GM21526 (cell line): ENCODE data around the gene PXDN.
"Not testable (repeated sequence)": the region's sequence is repeated elsewhere in the genome, so short reads cannot be mapped to it uniquely, and the experiment has no call there.

Source experiments
- ATAC-seq: cut with Tn5 transposase; IDR thresholded peaks from one replicate; pipeline ENCODE4 v1.9.1; 2021; ENCODE audit warnings: moderate library complexity; ENCODE audit not compliant: unreplicated experiment, low FRiP score

The PXDN gene

DNA sequence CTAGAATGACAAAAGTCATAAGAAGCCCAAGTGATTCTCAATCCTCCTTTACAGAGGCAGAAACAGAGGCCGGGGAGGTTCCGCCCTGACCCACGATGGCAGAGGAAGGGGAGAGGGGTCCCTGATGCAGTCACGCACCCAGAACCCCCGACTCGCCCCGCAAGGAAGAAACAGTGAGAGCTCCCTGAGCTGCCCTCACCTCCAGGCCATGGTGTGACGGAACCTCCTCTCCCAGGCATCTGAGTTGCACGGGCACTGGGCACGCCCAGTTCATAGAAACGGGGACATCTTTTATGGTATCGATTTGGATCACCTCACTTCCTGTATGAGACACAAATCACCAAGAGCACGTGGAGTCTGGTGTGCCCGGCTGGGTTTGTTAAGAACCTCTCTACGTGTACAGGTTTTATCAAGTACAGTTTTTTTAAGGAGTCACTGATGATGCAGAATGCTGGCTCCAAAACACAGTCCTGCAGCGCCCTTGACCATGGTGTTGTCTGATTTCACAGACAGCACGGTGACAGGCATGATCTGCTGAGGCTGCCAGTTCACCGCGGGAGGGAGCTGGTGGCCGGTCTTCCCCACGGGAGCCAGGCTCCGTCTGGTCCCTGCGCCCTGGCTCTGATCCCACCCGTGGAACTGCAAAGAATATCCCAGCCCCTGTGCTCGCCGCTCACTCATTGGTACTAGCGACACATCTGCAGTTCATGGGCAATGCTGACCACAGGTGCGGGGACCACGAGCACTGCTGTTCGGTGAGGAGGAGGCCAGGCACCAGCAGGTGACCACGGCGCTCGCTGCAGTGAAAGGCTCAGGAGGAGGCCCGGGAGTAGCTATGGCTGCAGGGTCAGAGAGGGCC is 35.6 kb downstream of the PXDN start:
- ATAC-seq: no peak

GRCh38 chr2:1707771-1708418 is 36.4 kb downstream of the PXDN start:
- ATAC-seq: no peak

- ATAC-seq: not testable (repeated sequence)
These were observed 38.0 kb downstream of the PXDN start for GRCh38 chr2:1706089-1706841.

DNA sequence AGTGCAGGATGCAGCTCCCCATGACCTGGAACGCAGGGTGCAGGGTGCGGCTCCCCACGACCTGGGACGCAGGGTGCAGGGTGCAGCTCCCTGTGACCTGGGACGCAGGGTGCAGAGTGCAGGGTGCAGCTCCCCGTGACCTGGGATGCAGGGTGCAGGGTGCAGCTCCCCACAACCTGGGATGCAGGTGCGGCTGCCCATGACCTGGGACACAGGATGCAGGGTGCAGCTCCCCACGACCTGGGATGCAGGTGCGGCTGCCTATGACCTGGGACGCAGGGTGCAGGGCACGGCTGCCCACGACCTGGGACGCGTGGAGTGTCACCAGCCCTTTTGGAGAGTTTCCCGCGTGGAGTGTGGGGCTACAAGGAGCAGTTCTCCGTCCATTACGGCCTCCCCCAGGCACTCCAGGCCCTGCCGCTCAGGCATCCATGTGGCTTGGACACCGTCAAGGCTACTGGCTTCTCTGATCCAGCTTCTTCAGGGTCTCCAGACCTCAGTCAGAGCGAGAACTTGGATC is 38.7 kb downstream of the PXDN start:
- ATAC-seq: no peak

GRCh38 chr2:1704631-1705556 is 39.4 kb downstream of the PXDN start:
- ATAC-seq: no peak

DNA sequence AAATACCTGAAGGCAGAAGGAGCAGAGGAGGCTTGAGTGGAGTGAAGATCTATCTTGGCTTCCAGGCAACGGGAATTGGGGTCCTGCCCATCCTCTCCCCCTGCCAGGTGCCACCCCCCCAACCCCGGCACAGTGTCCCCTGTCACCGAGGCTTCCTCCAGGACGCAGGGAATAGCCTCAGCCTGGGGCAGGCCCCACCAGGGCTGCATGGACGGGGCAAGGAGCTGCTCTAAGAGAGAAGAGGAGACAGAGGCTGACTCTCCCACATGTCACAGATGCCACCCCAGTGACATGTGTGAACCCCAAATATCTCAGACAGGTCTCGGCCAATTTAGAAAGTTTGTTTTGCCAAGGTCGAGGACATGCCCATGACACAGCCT is 42.1 kb downstream of the PXDN start:
- ATAC-seq: no peak

DNA sequence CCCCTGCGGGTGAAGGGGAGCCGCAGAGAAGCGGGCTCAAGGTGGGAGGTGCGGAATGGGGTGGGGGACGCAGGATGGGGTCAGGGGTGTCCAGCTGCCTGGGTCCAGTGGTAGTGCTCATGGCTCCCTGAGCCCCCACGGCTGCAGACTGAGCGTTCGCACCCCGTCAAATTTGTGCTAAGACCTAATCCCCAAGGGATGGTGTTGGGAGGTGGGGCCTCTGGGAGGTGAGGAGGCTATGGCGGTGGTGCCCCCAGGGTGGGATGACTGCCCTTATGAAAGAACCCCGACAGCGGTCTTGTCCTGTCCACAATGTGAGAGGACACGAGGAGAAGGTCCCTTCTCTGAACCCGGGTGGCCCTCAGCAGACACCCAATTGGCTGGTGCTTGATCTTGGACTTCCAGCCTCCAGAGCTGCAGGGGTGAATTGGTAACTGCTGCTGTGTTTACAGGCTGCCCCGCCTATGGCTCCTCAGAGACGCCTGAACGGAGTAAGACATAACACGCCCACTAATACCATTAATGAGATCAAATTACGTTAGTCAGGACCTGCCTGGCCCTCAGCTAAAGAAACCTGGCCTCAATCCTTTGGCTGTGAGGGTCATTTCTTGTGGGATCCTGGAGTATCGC is 42.6 kb downstream of the PXDN start:
- no peak for ATAC-seq

GRCh38 chr2:1701020-1701419 is 43.3 kb downstream of the PXDN start:
- ATAC-seq: no peak

DNA sequence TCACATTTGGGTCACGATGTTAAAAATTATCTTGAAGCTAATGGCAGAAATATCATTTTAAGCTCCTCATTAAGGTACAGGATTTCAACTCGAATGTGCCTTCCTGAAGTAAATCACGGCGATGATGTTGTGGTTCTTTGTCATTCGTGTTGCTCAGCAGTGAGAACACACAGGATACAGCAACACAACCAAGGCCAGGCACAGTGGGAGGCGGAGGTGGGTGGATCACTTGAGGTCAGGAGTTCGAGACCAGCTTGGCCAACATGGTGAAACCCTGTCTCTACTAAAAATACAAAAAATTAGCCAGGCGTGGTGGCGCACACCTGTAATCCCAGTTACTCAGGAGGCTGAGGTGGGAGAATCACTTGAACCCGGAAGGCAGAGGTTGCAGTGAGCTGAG is 43.9 kb downstream of the PXDN start:
- ATAC-seq: not testable (repeated sequence)

GRCh38 chr2:1698188-1698945 is 45.9 kb downstream of the PXDN start:
- ATAC-seq: no peak

- no peak for ATAC-seq
These were observed 46.7 kb downstream of the PXDN start for GRCh38 chr2:1697601-1698000.

DNA sequence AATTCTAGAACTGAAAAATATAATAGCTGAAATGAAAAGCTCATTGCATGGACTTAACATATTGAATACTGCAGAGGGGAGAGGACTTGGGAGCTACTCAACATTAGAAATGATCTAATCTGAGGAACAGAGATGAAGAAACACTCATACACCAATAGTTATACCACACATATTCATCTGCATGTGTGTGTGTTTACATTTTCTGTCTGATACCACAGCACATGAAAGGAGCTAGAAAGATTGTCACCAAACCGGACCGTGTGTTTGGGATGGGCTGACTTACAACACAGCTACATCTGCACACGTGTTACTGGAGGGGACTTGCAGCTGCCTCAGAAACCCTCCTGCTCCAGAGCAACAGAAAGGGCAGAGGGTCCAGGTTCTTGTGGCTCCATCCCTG is 47.8 kb downstream of the PXDN start:
- ATAC-seq: no peak

GRCh38 chr2:1694371-1695271 is 49.7 kb downstream of the PXDN start:
- ATAC-seq: no peak

DNA sequence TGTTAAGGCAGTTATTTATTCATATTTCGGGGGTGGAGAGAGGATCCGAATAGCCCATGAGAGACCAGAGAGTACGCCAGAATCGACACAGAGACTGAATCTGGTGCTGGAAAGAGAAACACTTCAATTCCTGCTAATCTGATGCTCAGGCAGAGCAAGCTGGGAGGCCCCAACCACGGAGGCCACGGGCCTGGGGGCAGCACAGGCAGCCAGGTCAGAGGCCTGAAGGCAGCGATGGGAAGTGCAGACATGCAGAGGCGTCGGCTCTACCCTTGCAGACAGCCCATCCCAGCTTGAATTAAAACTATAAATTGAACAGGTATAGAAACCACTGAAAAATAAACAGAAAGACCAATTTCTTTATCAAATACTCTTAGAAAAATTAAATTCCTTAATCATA is 50.6 kb downstream of the PXDN start:
- no peak for ATAC-seq

- no peak for ATAC-seq
These were observed 52.0 kb downstream of the PXDN start for GRCh38 chr2:1692342-1692741.

DNA sequence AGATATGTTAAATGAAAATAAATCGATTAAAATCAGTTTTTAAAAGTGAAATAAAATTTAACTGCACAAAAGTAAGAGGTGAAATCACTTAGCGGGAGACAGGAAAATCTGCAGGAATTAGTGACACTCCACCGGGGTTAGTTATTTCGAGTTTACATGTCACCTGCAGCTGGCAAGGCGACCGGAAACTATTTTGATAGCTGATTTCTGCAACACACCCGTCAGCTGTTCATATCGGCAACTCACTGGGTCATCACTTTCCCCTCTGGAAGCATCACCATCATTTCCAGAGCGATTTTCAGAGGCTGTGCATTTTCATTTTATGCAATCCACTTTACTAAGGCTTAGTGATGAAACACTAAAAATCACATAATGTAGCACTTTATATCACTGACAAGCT is 52.9 kb downstream of the PXDN start:
- no peak for ATAC-seq

DNA sequence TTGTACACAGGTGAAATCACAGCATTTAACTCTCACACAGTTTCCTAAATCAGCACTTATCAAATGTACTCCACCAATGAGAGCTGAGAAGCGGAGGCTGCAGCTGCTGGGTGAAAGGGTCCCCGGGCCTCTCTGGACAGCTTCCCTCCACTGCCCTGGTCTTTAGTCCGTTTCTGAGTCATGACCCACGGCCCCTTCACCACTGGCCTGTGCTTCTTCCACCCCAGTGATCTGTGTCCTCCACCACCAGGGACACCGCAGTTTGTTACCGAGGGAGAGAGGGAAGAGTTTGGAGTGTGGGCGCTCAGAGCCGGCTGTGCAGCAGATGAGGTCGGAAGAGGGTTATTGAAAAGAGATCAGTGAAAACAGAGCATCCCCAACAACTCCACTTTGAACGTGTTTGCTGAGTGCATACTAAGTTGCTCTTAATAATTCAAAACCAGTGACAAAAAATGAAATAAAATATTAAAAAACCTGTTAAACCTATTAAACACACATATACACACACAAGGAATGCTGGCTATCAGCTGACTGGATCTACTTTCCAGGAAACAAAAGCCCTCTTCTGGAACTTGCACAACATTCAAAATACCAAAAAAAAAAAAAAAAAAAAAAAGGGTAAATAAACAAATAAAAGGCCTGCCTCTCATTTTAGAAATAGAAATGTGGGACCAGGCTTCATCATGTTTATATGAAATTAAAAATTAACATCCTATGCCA is 54.1 kb downstream of the PXDN start:
- ATAC-seq: no peak
